ENCODE data around the gene ZNF300. TPM values are rescaled to one million over a fixed set of nuclear protein-coding genes. Genes with fewer than 3 reads are reported as not detected.
"Not testable (repeated sequence)": the region's sequence is repeated elsewhere in the genome, so short reads cannot be mapped to it uniquely, and the experiment has no call there.

Gene ZNF300
- total and polyA plus RNA-seq, 4 donors: 0.28 to 0.84 (median 0.56) TPM

DNA sequence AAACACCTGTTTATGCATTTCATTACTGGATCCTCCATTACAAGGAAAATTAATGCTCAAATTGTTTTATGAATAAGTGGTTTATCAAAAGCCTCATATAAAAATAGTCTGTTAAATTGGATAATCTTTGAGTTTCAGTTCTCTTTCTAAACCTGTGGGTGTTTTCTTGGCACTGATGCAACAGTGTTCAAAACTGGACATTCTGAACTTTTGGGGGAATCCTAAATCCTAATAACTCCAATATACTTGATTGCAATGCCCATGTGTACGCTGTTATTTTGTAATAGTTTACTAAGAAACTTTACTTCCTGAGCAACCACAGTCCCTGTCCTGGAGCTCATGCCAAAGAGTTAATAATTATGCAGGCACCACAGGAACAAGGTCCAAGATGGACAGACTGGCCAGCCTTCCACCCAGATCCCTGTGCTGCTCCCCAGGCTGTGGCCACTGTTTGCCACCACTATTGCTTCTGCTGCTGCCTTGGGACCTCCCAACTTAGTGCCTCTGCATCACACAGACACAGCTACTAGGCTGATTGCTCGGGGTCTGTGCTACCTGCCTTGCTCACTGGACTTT, 44.4 kb downstream of the ZNF300 start:
- 44% methylated on average over 2 of the region's 2 CpGs for WGBS
- DNase-seq (ENCODE audit: low spot score): no peak
- TF ChIP-seq GABPA (IDR thresholded peaks at IDR 0.05 in 1 of 2, conservative IDR thresholded peaks at IDR 0.05 in 1 of 2) (no peak), TAF1 (conservative IDR thresholded peaks at IDR 0.05) (no peak), FOXA2 (IDR thresholded peaks at IDR 0.05) (peak; percentile 30), FOXA1 (IDR thresholded peaks at IDR 0.05) (no peak), RAD21 (IDR thresholded peaks at IDR 0.05) (peak; percentile 20 to 29), YY1 (IDR thresholded peaks at IDR 0.05) (peak; percentile 63), RXRA (IDR thresholded peaks at IDR 0.05) (peak; percentile 21 to 79), HNF4A (conservative IDR thresholded peaks at IDR 0.05) (peak; percentile 80 to 83), HNF4G (IDR thresholded peaks at IDR 0.05) (peak; percentile 52), SP1 (IDR thresholded peaks at IDR 0.05) (peak; percentile 79)
- TF ChIP-seq, protein P1, sequence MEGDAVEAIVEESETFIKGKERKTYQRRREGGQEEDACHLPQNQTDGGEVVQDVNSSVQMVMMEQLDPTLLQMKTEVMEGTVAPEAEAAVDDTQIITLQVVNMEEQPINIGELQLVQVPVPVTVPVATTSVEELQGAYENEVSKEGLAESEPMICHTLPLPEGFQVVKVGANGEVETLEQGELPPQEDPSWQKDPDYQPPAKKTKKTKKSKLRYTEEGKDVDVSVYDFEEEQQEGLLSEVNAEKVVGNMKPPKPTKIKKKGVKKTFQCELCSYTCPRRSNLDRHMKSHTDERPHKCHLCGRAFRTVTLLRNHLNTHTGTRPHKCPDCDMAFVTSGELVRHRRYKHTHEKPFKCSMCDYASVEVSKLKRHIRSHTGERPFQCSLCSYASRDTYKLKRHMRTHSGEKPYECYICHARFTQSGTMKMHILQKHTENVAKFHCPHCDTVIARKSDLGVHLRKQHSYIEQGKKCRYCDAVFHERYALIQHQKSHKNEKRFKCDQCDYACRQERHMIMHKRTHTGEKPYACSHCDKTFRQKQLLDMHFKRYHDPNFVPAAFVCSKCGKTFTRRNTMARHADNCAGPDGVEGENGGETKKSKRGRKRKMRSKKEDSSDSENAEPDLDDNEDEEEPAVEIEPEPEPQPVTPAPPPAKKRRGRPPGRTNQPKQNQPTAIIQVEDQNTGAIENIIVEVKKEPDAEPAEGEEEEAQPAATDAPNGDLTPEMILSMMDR (IDR thresholded peaks at IDR 0.05; ENCODE audit: low read depth, low read length, missing input control): no peak
- TF ChIP-seq, protein P2, sequence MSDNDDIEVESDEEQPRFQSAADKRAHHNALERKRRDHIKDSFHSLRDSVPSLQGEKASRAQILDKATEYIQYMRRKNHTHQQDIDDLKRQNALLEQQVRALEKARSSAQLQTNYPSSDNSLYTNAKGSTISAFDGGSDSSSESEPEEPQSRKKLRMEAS (IDR thresholded peaks at IDR 0.05): peak; percentile 32
- peak overlapping the region in 1 of 3 donors; percentile 55 for H3K4me3 ChIP-seq (ENCODE audit: low read depth in 1 of 3, low read length in 3 of 3)
- H3K27ac ChIP-seq (ENCODE audit: low read depth in 1 of 2, low read length in 2 of 2): peak overlapping the region in 1 of 2 donors; percentile 55
- H3K36me3 ChIP-seq (ENCODE audit: control insufficient read depth in 4 of 4, insufficient read depth in 3 of 4, low read depth in 1 of 4, low read length in 3 of 4): no peaks in the 10 kb centered on the region
- H3K9ac ChIP-seq (ENCODE audit: low read depth in 1 of 2, low read length in 2 of 2): no peak overlapping the region
- peaks cover 8 to 16% (median 9%) of the 10 kb centered on the region in 4 donors for H3K9me3 ChIP-seq (ENCODE audit: control insufficient read depth in 4 of 4, low read length in 3 of 4)
- peaks cover 0 to 17% (median 12%) of the 10 kb centered on the region in 4 donors for H3K4me1 ChIP-seq (ENCODE audit: control insufficient read depth in 4 of 4, insufficient read depth in 4 of 4, low read length in 3 of 4)
- no peaks in the 10 kb centered on the region for H3K27me3 ChIP-seq (ENCODE audit: control insufficient read depth in 4 of 4, insufficient read depth in 4 of 4, low read length in 3 of 4)

DNA sequence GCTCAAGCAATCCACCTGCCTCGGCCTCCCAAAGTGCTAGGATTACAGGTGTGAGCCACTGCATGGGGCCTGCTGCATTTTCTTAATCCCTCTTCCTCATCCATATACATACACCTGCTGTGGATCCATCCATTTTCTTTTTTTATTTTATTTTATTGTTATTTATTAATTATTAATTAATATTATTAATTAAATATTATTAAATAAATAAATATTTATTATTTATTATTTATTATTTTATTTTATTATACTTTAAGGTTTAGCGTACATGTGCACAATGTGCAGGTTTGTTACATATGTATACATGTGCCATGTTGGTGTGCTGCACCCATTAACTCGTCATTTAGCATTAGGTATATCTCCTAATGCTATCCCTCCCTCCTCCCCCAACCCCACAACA, 48.1 kb downstream of the ZNF300 start:
- 86% methylated on average over 3 of the region's 3 CpGs for WGBS
- H3K27ac ChIP-seq (ENCODE audit: low read depth in 1 of 2, low read length in 2 of 2); DNase-seq (ENCODE audit: low spot score); H3K9ac ChIP-seq (ENCODE audit: low read depth in 1 of 2, low read length in 2 of 2); H3K36me3 ChIP-seq (ENCODE audit: control insufficient read depth in 4 of 4, insufficient read depth in 3 of 4, low read depth in 1 of 4, low read length in 3 of 4); H3K4me3 ChIP-seq (ENCODE audit: low read depth in 1 of 3, low read length in 3 of 3); H3K27me3 ChIP-seq (ENCODE audit: control insufficient read depth in 4 of 4, insufficient read depth in 4 of 4, low read length in 3 of 4); H3K9me3 ChIP-seq (ENCODE audit: control insufficient read depth in 4 of 4, low read length in 3 of 4): not testable (repeated sequence)
- H3K4me1 ChIP-seq (ENCODE audit: control insufficient read depth in 4 of 4, insufficient read depth in 4 of 4, low read length in 3 of 4): peaks cover 0 to 17% (median 12%) of the 10 kb centered on the region in 4 donors

DNA sequence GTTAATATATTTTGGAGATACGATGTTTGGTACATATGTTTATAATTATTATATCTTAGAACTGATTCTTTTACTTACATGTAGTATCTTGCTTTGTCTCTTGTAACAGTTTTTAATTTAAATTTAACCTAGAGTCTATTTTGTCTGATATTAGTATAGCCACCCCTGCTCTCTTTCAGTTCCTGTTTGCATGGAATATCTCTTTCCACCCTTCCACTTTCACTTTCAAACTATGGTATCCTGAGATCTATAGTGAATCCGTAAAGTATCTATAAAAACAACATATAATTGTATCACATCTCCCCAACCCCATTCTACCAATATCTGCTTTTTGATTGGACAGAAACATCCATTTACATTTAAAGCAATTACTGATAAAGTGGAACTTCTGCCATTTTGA, 51.2 kb downstream of the ZNF300 start:
- Histone ChIP-seq H3K27me3 (ENCODE audit: control insufficient read depth in 4 of 4, insufficient read depth in 4 of 4, low read length in 3 of 4) (no peaks in the 10 kb centered on the region), H3K4me3 (ENCODE audit: low read depth in 1 of 3, low read length in 3 of 3) (no peak overlapping the region), H3K36me3 (ENCODE audit: control insufficient read depth in 4 of 4, insufficient read depth in 3 of 4, low read depth in 1 of 4, low read length in 3 of 4) (no peaks in the 10 kb centered on the region), H3K9ac (ENCODE audit: low read depth in 1 of 2, low read length in 2 of 2) (no peak overlapping the region), H3K27ac (ENCODE audit: low read depth in 1 of 2, low read length in 2 of 2) (no peak overlapping the region), H3K4me1 (ENCODE audit: control insufficient read depth in 4 of 4, insufficient read depth in 4 of 4, low read length in 3 of 4) (no peaks in the 10 kb centered on the region), H3K9me3 (ENCODE audit: control insufficient read depth in 4 of 4, low read length in 3 of 4) (peaks cover 0 to 3% (median 0%) of the 10 kb centered on the region in 4 donors)
- 82% methylated on average over 2 of the region's 2 CpGs for WGBS
- no peak for TF ChIP-seq HNF4G (IDR thresholded peaks at IDR 0.05)
- DNase-seq (ENCODE audit: low spot score): no peak

DNA sequence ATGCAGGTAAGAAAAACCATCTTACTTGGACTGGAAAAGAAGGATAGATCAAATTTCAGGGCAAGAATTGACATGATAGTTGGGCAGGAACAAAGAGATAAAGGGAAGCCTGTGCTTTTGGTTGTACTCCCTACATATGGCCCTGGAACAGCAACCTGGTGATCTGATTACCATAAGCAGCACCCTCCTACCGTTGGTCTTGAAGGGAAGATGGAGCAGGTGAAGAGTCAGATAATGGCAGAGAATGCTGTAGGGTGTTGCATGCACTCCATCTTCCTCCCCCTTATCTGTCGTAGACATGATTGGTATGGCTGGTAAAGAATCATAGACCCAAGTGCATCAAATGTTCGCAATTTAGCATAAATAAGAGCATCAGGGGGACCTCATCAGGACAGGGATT, 53.7 kb downstream of the ZNF300 start:
- Histone ChIP-seq H3K27me3 (ENCODE audit: control insufficient read depth in 4 of 4, insufficient read depth in 4 of 4, low read length in 3 of 4) (no peaks in the 10 kb centered on the region), H3K27ac (ENCODE audit: low read depth in 1 of 2, low read length in 2 of 2) (no peak overlapping the region), H3K36me3 (ENCODE audit: control insufficient read depth in 4 of 4, insufficient read depth in 3 of 4, low read depth in 1 of 4, low read length in 3 of 4) (no peaks in the 10 kb centered on the region), H3K4me1 (ENCODE audit: control insufficient read depth in 4 of 4, insufficient read depth in 4 of 4, low read length in 3 of 4) (no peaks in the 10 kb centered on the region), H3K9ac (ENCODE audit: low read depth in 1 of 2, low read length in 2 of 2) (no peak overlapping the region), H3K9me3 (ENCODE audit: control insufficient read depth in 4 of 4, low read length in 3 of 4) (peaks cover 0 to 3% (median 0%) of the 10 kb centered on the region in 4 donors), H3K4me3 (ENCODE audit: low read depth in 1 of 3, low read length in 3 of 3) (no peak overlapping the region)
- 68% methylated on average over 3 of the region's 3 CpGs for WGBS
- TF ChIP-seq RAD21 (IDR thresholded peaks at IDR 0.05): no peak
- DNase-seq (ENCODE audit: low spot score): no peak
